ENCODE results near the gene ASB13.
"Not testable (repeated sequence)": the region's sequence is repeated elsewhere in the genome, so short reads cannot be mapped to it uniquely, and the experiment has no call there.

Gene ASB13

DNA sequence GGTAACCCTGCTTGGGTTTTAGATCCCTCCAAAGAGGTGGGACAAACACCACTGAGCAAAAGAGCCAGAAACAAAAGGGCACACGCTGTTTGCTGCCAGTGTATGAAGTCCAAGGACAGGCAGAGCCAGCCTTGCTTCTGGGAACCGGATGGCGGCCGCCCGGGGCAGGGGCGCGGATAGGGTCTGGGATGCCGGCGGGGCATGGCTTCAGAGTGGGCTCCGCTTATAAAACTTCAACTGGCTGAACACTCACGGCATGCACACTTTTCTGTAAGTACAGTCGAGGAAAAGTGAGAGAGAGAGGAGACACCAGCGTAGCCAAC lies 62.6 kb downstream of the ASB13 start:
- no peak for FAIRE-seq

DNA sequence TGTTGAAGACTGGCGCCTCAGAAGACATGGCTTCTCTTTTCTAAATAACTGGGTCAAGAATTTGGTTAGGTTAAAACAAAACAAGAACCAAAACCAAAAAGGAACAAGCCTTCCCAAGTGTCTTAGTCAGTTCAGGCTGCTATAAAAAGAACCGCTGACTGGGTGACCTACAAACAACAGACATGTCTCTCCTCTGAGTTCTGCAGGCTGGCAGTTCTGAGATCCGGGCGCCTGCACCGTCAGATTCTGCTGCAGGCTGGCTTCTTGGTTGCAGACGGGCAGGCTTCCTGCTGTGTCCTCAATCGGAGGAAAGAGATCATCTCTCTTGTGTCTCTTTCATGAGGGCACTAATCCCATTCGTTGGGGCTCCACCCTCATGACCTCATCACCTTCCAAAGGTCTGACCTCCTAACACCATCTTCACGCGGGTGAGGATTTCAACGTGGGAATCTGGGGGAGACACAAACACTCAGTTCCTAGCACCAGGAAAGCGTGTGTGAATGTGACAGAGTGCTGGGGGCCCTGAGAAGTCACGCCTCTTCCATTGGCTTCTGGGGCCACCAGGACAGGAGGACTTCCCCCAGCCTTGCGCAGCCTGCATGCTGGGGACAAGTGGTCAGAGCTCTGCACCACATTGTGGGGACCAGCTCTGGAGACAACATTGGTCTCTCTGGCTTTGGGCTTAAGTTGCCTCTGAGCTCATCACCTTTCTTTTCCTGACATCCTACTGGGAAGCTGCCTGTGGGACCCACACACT lies 63.1 kb downstream of the ASB13 start:
- no peak for FAIRE-seq

DNA sequence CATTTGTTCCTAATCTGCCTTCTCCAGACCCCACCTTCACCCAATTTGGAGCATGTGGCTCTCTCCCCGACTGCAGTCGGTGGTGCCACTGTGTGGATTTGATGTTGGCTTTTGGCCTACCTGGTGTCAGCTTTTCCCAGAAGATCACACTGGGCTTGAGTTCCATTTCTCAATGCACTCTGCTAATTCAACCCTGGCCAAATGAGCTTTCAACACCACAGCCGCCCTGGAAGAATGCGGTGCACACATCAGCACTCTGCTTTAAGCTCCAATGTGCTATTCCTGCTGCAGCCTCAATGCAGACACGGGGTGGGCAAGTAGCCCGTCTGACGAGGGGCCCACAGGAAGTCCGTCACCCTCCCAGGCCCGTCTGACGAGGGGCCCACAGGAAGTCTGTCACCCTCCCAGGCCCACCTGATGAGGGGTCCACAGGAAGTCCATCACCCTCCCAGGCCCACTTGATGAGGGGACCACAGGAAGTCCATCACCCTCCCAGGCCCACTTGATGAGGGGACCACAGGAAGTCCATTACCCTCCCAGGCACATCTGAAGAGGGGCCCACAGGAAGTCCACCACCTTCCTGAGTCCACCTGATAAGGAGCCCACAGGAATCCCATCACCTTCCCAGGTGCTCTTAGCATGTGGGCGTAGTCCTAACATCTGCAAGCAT lies 64.4 kb downstream of the ASB13 start:
- no peak for FAIRE-seq

DNA sequence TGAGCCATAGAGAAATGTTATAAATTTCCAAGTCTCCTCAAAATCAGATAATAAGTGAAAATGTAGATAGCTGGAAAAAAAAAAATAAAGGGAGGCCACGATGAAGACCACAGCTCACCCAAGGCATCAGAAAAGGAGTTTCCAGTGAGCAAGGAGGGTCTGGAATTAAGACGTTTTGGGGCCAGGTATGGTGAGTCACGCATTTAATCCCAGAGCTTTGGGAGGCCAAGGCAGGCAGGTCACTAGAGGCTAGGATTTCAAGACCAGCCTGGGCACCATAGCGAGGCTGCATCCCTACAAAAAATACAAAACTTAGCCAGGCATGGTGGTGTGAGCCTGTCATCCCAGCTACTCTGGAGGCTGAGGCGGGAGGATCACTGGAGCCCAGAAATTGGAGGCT lies 65.5 kb downstream of the ASB13 start:
- FAIRE-seq: no peak

DNA sequence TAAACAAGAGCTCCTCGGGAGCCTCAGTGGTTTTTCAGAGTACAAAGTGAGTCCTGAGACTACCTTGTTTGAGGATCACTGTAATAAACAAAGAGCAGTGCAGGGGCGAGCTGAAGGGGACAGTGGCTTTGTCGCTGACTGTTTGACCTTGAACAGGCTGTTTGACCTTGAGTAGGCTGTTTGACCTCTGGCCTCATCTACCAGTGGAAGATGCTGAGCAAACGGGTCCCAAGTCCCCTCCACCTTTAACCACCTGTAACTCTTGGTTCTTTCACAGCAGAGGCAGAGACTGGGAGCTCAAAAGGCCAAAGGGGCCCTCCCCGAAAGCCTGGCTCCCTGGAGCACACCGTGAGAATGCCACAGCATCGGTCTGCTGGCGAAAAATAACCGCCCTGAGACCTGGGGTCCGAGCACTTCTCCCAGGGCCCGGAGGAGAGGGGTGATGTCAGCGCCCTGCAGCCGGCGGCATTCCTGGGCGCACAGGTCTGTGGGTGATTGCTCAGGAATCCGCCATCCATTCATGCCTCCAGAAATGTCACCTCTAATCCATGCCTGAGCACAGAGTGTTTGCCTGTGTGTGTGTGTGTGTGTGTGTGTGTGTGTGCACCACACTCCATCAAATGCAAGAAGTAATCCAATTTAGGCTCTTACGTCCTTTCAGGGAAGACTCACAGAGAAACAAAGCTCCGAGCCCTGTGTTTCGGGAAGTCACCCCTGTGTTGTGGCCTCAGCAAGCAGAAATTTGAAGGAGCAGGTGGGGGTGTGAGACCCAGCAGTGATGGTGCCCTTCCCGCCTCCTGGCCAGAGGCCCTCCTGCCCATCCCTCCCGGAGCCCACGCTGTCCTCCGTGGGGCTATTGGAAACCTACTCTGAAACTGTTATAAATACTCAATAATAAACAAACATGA lies 66.5 kb downstream of the ASB13 start:
- FAIRE-seq: no peak

DNA sequence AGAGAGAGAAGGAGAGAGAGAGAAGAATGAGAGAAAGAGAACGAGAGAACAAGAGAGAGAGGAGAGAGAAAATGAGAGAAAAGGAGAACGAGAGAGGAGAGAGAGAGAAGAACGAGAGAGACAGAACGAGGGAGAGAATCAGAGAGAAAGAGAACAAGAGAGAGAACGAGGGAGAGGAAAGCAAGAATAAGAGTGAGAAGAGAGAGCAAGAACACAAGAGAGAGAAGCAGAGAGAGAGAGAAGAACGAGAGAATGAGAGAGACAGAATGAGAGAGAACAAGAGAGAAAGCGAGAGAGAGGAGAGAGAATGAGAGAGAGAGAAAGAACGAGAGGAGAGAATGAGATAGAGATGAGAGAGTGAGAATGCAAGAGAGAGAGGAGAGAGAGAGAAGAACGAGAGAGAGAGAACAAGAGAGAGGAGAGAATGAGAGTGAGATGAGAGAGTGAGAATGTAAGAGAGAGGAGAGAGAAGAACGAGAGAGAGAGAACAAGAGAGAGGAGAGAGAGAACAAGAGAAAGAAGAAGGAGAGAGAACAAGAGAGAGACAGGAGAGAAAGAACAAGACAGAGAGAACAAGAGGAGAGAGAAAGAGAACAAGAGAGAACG lies 68.2 kb downstream of the ASB13 start:
- no peak for FAIRE-seq

DNA sequence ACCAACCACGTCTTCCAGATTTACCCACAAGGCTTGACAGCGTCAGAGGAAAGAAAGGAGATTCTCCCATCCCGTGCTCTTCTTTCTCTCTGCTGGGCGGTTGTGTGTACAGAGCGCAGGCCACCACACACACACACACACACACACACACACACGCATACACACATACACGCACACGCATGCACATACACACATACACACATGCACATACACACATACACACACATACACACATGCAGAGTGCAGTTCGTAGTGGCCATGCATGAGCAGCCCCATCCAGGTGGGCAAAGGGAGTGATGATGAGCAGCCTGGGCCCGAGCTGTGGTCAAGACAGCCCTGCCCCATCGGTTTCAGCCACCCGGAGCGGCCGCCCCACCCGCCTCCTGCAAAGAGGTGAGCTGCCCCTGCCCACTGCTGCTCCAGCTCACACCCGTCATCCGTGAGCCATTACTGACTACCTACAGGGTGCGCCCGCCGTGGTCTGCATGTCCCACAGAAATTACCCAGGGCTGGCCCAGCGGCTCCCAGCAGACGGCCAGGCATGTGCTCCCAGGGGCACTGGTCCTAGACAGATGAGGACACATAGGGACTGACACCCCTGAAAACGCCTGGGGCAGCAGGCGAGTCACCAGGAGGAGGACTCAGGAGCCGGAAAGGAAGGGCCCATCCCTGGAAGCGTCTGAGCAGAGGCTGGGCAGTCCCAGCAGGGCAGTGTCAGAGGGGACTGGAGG lies 69.6 kb downstream of the ASB13 start:
- FAIRE-seq: no peak

DNA sequence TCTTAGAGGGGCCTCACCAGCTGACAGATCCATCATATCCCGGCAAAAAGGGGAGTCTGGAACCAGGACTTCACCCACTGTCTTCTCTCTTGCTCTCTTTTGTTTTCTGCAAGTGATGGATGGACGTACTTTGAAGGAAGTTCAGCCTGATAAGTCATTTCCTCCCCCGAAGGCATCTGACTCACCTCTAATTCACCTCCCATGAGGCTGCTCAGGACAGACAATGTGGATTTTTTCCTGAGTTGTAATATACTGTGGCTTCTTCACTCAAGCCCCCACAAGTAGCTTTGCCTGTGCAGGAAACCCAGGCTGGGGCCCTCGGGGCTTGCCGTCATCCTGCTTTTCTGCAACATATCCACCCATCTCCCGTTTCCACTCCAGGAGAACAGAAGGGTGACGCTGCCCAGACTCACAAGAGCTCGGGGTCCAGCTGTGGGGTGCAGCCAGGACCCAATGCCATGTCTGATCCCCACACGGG lies 70.4 kb downstream of the ASB13 start:
- FAIRE-seq: no peak

DNA sequence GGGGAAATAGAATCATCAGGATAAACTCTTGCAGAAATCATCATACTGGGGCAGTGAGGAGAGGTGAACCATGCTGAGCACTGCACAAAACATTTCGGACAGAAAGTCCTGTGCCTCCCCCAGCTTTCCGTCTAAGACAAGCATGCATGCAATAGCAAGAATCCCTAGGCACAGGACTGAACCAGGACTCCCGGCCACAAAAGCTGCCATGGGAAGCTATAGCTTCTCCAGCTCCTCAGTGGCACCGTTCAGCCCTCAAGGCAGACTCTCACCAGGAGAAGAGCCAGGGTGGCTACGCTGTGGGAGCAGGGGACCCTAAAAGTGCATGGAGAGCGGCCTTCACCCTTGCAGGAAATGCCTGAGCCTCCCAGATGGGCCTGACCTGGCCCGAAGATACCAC lies 70.8 kb downstream of the ASB13 start:
- no peak for FAIRE-seq

DNA sequence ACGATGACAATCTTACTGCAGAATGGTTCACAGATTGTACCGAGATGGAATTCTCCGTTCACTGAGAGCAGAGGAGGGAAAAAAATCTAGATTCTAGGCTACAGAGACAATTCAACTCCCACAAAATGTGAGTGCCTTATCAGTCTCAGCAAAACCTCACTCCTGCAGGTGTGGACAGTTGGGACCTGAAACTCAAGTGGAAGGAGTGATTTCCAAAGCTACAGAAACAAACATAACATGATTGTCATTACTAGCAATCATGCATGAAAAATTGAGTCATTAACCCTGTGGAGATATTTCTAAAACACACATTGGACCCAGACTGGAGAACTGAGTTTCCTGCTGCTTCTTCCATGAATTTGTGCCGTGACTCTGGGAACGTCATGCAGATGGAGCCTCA lies 71.3 kb downstream of the ASB13 start:
- FAIRE-seq: no peak

DNA sequence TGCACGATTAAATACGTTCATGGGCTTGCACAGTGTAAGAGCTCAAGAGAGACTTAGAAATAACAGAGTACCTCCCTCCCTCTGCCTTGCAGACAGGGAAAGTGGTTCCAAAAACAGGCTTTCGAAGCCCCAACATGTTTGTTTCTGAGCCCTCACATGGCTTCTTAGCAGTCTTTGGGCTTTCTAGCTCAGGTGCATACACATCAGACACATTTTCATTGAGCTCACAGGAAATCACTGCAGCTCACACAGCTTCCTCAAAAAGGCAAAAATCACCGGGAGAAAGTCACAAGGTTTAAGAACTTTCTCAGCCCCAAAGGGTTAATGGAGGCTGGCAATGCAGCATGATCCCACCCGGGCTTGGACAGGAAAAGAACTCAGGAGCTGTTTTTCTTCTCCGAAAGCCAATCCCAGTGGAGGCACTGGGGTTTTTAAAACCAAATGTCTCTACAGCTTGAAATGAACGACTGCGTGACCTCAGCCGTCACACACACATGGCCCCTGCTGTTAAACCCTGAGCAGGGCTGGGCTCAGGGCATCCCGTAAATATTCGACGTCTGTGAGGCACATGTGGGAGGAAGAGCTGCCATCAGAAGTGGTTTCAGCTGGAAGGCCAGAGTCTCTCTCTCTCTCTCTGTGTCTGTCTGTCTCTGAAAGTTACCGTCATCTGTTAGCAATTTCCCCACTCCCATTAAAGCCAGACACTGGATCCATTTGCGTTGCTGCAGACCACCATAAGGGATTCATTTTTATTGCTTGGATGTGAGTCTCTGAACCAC lies 71.9 kb downstream of the ASB13 start:
- FAIRE-seq: no peak

DNA sequence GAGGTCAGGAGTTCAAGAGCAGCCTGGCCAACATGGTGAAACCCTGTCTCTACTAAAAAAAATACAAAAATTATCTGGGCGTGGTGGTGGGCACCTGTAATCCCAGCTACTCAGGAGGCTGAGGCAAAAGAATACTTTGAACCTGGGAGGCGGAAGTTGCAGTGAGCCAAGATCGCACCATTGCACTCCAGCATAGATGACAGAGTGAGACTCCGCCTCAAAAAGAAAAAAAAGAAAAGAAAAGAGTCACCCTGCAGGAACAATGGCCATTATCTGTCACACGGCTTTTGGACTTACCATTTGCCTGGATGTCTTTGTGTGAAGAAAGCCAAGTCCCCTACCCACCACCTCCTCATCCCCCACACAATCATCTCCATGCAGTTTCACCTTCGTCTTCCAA lies 73.0 kb downstream of the ASB13 start:
- FAIRE-seq: not testable (repeated sequence)

DNA sequence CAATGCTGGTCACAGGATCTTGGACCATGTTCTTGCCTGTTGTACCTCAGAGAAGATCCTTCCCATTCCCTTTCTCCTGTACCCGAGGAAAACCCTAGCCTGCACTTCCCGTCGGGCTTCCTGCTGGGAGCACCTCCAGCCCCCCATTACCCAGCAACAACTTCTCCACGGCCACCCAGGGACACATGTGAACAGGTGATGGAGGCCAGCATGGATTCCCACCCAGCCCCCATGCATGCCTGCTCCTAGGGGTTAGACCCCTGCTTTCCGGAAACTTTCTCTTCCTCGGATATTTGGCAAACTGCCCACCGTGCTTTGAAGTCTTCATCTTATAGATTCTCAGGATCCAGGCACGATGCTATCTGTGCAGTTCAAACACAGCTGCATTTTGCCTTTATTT lies 74.3 kb downstream of the ASB13 start:
- FAIRE-seq: no peak

DNA sequence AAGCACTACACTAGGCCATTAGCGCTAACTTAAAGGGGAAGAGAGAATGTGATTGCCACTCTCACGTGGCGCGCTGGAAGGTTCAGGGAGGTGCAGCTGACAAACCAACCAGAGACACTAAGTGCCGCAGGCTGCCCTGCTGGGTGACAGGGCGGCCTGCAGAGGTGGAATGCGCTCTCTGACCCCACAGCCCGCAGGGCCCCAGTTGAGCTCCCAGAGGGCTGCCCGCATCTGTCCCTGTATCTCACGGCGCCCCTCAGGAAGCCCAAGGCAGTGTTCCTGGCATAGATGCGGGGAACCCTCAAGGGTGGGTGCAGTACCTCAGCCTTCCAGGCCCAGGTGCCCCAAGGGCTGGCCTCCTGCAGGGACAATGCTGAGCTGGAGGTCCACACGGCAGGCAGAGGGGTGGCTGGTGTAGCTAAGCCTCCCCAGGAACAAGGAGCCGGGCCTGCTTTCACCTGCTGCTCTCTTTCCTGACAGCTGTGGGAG lies 75.0 kb downstream of the ASB13 start:
- FAIRE-seq: no peak

DNA sequence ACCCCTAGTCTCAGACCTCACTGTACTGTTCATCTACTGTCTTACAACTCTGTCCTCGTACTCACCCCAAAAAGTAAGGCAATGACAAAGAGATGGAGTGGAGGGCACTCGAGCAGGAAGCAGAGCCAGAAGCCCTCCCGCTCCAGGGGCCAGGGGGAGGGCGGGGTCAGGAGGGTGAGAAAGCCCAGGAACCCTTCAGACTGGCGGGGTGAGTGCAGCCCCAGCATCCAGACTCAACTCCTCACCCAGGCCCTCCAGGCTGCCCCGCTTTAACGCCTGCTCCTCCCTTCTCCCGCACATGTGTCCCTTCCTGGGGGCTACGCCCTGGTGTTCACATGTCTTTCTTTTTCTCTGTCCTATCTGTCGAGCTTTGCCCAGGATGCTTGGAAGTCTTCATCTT lies 75.6 kb downstream of the ASB13 start:
- no peak for FAIRE-seq

DNA sequence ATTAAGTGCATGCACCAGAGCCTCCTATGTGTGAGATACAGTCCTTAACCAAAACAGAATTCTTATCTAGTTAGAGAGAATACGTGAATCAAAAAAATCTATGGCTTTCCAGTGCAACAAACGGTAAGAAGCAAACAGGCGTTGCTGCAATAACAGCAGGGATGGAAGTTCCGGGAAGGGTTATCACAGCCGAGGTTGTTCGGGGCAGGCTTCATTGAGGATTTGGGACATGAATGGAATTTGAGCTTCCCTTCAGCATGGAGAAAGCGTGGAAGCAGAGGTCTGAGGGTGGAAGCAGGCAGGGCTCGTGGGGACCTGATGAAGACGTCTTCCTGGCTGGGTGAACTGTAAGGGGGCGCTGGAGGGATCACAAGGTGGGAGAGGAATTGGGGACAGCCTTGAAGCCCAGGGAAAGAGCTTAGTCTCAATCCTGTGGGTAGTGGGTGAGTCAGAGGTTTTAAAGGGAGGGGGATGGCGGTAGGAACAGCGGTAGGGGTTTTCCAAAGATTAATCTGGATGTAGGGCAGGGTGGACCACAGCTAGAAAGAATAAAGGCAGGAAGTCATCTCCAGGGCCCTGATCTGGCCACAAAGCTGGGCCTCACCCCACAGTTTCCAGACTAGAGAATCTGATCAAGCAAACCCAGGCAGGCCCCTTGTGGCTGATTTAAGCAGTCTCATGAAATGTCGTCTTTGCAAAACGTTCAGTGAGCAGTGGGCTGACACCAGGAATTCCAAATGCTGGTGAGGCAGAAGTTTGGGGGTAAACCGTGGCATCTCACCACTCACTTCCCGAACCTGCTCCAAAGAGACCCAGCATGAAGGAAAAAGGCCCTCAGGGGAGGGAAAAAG lies 76.5 kb downstream of the ASB13 start:
- no peak for FAIRE-seq

DNA sequence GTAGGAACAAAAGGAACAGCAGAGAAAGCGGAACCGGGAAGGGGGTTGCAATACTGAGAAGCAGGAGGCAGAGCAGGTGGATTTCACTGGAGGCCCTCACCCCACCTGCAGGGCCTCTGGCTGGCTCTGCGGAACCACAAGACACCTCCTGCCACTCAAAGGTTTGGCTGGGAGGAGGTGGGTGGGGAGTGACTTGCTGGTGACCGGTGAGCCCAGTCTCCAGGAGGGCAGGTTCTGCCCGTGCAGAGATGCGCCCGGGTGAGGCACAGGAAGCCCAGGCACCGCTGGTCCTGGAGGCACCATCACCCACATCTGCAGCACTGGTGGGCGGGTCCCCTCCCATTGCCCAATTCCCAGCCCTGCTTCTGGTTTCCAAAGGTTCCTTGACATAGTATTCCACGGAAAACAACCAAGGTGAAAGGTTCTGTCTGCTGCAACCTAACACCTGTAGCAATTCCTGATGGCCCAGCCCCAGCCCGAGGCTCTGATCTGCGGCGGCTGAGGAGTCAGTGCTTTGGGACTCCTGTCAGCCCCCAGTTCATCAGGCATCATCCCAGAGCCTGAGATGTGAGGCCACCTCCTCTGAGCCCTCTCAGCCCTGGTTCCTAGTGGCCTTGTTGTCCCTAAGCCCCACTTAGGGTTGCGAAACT lies 77.3 kb downstream of the ASB13 start:
- no peak for FAIRE-seq

Data from endometrium (tissue), 2 donors.